Hepatocyte (in vitro differentiated cells): Measurements from ENCODE around the gene GPRIN3. TPM values are rescaled to one million over a fixed set of nuclear protein-coding genes. Genes with fewer than 3 reads are reported as not detected.
A peak's percentile ranks its signal among the peaks of the same experiment; 100 is the strongest.

Experiments used
- DNase-seq: peaks from one replicate; pipeline ENCODE4 v3.0.0-alpha.2; 2016; ENCODE audit warnings: low spot score
- H2AFZ ChIP-seq: fragments of 200-600 bp; sonication (generic); 2 replicates; pipeline ENCODE4 v1.6.0; 2016; ENCODE audit warnings: antibody characterized with exemption, mild to moderate bottlenecking
- H3K27ac ChIP-seq: fragments of 200-600 bp; sonication (generic); 2 replicates; pipeline ENCODE4 v1.5.1; 2016; ENCODE audit warnings: mild to moderate bottlenecking
- H3K27me3 ChIP-seq: fragments of 200-600 bp; sonication (generic); 2 replicates; pipeline ENCODE4 v1.6.1; 2016
- H3K36me3 ChIP-seq: fragments of 200-600 bp; sonication (generic); replicated peaks from 2 replicates; pipeline ENCODE4 v1.5.1; 2016; ENCODE audit warnings: low read depth; ENCODE audit not compliant: insufficient read depth
- H3K4me1 ChIP-seq: fragments of 200-600 bp; sonication (generic); 2 replicates; pipeline ENCODE4 v1.5.1; 2016; ENCODE audit warnings: mild to moderate bottlenecking, moderate library complexity; ENCODE audit not compliant: insufficient read depth
- H3K4me2 ChIP-seq: fragments of 200-600 bp; sonication (generic); 2 replicates; pipeline ENCODE4 v1.6.0; 2016
- H3K4me3 ChIP-seq: fragments of 200-600 bp; sonication (generic); 2 replicates; pipeline ENCODE4 v1.5.1; 2016; ENCODE audit warnings: mild to moderate bottlenecking
- H3K79me2 ChIP-seq: fragments of 200-600 bp; sonication (generic); 2 replicates; pipeline ENCODE4 v1.6.0; 2017; ENCODE audit warnings: mild to moderate bottlenecking
- H3K9me2 ChIP-seq: fragments of 200-600 bp; sonication (generic); replicated peaks from 2 replicates; pipeline ENCODE4 v1.6.0; 2017; ENCODE audit warnings: mild to moderate bottlenecking; ENCODE audit not compliant: insufficient read depth
- H3K9me3 ChIP-seq: fragments of 200-600 bp; sonication (generic); 2 replicates; pipeline ENCODE4 v1.5.1; 2016; ENCODE audit warnings: low read depth, mild to moderate bottlenecking
- H4K20me1 ChIP-seq: fragments of 200-600 bp; sonication (generic); 2 replicates; pipeline ENCODE4 v1.6.0; 2016; ENCODE audit warnings: mild to moderate bottlenecking; ENCODE audit not compliant: insufficient read depth, poor library complexity, severe bottlenecking
- CTCF ChIP-seq: fragments of 200-600 bp; sonication (generic); IDR thresholded peaks from 2 replicates; pipeline ENCODE4 v1.5.1; 2016; ENCODE audit warnings: antibody characterized with exemption, mild to moderate bottlenecking; ENCODE audit not compliant: poor library complexity
- EZH2 ChIP-seq: fragments of 200-600 bp; sonication (generic); IDR thresholded peaks from 2 replicates; pipeline ENCODE4 v1.6.1; 2016; ENCODE audit warnings: antibody characterized with exemption, mild to moderate bottlenecking, borderline replicate concordance
- EZH2phosphoT487 ChIP-seq: fragments of 200-600 bp; sonication (generic); IDR thresholded peaks from one replicate; pipeline ENCODE4 v1.6.1; 2018; ENCODE audit warnings: antibody characterized with exemption, mild to moderate bottlenecking, low read depth, moderate library complexity; ENCODE audit not compliant: unreplicated experiment, severe bottlenecking
- WGBS: methylation state at CpG from one replicate; pipeline ENCODE4 v1.1.6; 2016; ENCODE audit warnings: low lambda C conversion rate; ENCODE audit errors: missing lambda C conversion rate; 5-methylcytosine and 5-hydroxymethylcytosine counted together
- polyA plus RNA-seq: library from polyadenylated mRNA; unstranded; fragments of >200 nt; fragmentation: Nextera tagmentation; extraction: Ambion mirVana; gene quantifications from 2 replicates; pipeline ENCODE4 v1.2.1, GENCODE V29; 2016
- total RNA-seq: library from RNA; depleted of rRNA; stranded (reverse); fragments of >200 nt; gene quantifications from 2 replicates; pipeline ENCODE4 v1.2.3, GENCODE V29; 2014

Gene GPRIN3
- total and polyA plus RNA-seq, 2 experiments from 2014 or later: 0.64 to 3.0 TPM

GRCh38 chr4:89196056-89196674 lies 111.4 kb downstream of the GPRIN3 start:
- Histone ChIP-seq H3K4me3 (no peak overlapping the region), H2AFZ (peak overlapping the region; percentile 3), H3K9me2 (no peaks in the 10 kb centered on the region), H4K20me1 (no peaks in the 10 kb centered on the region), H3K27ac (peak overlapping the region; percentile 38), H3K27me3 (no peaks in the 10 kb centered on the region), H3K4me1 (peaks cover 10% of the 10 kb centered on the region), H3K4me2 (no peak overlapping the region), H3K79me2 (no peaks in the 10 kb centered on the region), H3K36me3 (no peaks in the 10 kb centered on the region), H3K9me3 (no peaks in the 10 kb centered on the region)
- 59% methylated on average over 2 of the region's 2 CpGs for WGBS
- TF ChIP-seq EZH2: no peak
- no peak for TF ChIP-seq CTCF
- no peak for TF ChIP-seq EZH2phosphoT487
- DNase-seq: no peak

GRCh38 chr4:89193843-89194242 lies 113.8 kb downstream of the GPRIN3 start:
- Histone ChIP-seq H3K27me3 (no peaks in the 10 kb centered on the region), H3K27ac (no peak overlapping the region), H3K36me3 (no peaks in the 10 kb centered on the region), H3K4me1 (peaks cover 10% of the 10 kb centered on the region), H2AFZ (no peak overlapping the region), H3K79me2 (no peaks in the 10 kb centered on the region), H3K4me2 (no peak overlapping the region), H3K9me2 (no peaks in the 10 kb centered on the region), H3K9me3 (no peaks in the 10 kb centered on the region), H3K4me3 (no peak overlapping the region), H4K20me1 (no peaks in the 10 kb centered on the region)
- TF ChIP-seq CTCF: no peak
- 67% methylated on average over 3 of the region's 3 CpGs for WGBS
- DNase-seq: no peak

Other genes starting within 250 kb of the GPRIN3 start
- 15.7 and 17.1 TPM in 2 replicates for gene TIGD2, start 196.3 kb downstream of the GPRIN3 start, total RNA-seq
- gene TIGD2, start 196.3 kb downstream of the GPRIN3 start, polyA plus RNA-seq: 10.0 and 10.3 TPM in 2 replicates